Colonic mucosa (tissue), 4 donors: ENCODE measurements around the gene HELB. TPM values are rescaled to one million over a fixed set of nuclear protein-coding genes. Genes with fewer than 3 reads are reported as not detected.

Source experiments
- DNase-seq: peaks from one replicate; pipeline ENCODE4 v3.0.0-alpha.2; 2020
- H3K27ac ChIP-seq: fragments of 200-600 bp; one replicate; pipeline ENCODE4 v1.8.0; 2021
- H3K27me3 ChIP-seq: fragments of 200-600 bp; one replicate; pipeline ENCODE4 v1.8.0; 2021
- H3K36me3 ChIP-seq: fragments of 200-600 bp; one replicate; pipeline ENCODE4 v1.8.0; 2021
- H3K4me1 ChIP-seq: fragments of 200-600 bp; one replicate; pipeline ENCODE4 v1.8.0; 2021; ENCODE audit warnings: mild to moderate bottlenecking
- H3K4me3 ChIP-seq: fragments of 200-600 bp; one replicate; pipeline ENCODE4 v1.8.0; 2021
- H3K9ac ChIP-seq, 2 donors: one replicate each; pipeline ENCODE4 v1.7.0; 2013; ENCODE audit warnings: control low read depth in 2 of 2, low read depth in 2 of 2, low read length in 2 of 2
- H3K9me3 ChIP-seq: fragments of 200-600 bp; one replicate; pipeline ENCODE4 v1.8.0; 2021
- intact Hi-C: fragments of 100-400 bp; cut with DNase I; formaldehyde crosslinking; loops from one replicate; pipeline ENCODE4 v1.14.1; 2022
- total RNA-seq, 2 donors: library from RNA; stranded (reverse); fragmentation: NEBNext Ultra II Directional in 1 of 2; extraction: Animal tissue kit (Norgen Biotek cat#: 25700) in 1 of 2; gene quantifications; one replicate each; pipeline ENCODE4 v1.2.1, GENCODE V29; 2021
- TF ChIP-seq, protein P1 (sequence below): fragments of 200-600 bp; IDR thresholded peaks from one replicate; pipeline ENCODE4 v1.8.0; 2022; ENCODE audit warnings: antibody characterized with exemption, mild to moderate bottlenecking
- donor health status: healthy.
- donor health status: DM: no; HTN: no; CAD: no.
- donor health status: DM: no; HTN: no; CAD: no.

HELB gene
- total RNA-seq, 2 donors from 2014 or later = 4.5 to 5.2 TPM

DNA sequence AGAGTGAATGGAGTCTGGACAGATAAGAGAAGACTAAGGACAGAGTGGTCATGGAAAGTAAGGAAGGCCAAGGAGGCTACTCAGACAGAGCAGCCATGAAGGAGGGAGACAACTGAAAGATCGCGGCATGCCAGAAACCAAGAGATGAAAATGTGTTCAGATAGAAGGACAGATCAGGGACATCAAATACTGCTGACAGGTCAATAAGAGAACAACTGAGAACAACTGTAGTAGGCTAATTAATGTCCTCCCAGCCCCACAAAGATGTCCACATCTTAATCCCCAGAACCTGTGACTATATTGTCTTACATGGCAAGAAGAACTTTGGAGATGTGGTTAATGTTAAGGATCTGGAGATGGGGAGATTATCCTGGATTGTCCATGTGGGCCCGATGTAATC lies 15.0 kb upstream of the HELB start:
- TF ChIP-seq, protein P1, sequence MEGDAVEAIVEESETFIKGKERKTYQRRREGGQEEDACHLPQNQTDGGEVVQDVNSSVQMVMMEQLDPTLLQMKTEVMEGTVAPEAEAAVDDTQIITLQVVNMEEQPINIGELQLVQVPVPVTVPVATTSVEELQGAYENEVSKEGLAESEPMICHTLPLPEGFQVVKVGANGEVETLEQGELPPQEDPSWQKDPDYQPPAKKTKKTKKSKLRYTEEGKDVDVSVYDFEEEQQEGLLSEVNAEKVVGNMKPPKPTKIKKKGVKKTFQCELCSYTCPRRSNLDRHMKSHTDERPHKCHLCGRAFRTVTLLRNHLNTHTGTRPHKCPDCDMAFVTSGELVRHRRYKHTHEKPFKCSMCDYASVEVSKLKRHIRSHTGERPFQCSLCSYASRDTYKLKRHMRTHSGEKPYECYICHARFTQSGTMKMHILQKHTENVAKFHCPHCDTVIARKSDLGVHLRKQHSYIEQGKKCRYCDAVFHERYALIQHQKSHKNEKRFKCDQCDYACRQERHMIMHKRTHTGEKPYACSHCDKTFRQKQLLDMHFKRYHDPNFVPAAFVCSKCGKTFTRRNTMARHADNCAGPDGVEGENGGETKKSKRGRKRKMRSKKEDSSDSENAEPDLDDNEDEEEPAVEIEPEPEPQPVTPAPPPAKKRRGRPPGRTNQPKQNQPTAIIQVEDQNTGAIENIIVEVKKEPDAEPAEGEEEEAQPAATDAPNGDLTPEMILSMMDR = no peak
- no peak overlapping the region for H3K9ac ChIP-seq
- DNase-seq = no peak
- no peaks in the 10 kb centered on the region for H3K9me3 ChIP-seq
- H3K4me3 ChIP-seq = no peak overlapping the region
- H3K27ac ChIP-seq = no peak overlapping the region
- intact Hi-C loops = no loop called here
- H3K27me3 ChIP-seq = no peaks in the 10 kb centered on the region
- H3K4me1 ChIP-seq = no peaks in the 10 kb centered on the region
- no peaks in the 10 kb centered on the region for H3K36me3 ChIP-seq

DNA sequence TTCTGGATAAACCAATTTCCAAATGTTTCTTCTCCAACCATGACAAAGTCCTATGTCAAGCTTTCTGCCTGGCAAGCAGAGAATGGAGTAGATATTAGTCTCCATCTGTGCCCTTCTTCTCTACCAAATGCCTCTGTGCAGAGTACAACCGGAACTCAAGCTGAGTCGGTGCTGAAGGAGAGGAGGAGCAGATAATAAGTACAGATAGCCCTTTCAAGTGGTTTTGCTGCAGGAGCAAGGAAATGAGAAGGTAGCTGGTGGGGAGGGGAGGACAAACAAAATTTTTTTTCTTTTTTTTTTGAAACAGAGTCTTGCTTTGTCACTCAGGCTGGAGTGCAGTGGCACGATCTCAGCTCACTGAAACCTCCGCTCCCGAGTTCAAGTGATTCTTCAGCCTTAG lies 14.2 kb upstream of the HELB start:
- TF ChIP-seq, protein P1 = no peak
- H3K9ac ChIP-seq = no peak overlapping the region
- no peaks in the 10 kb centered on the region for H3K9me3 ChIP-seq
- H3K27me3 ChIP-seq = no peaks in the 10 kb centered on the region
- no peak overlapping the region for H3K27ac ChIP-seq
- intact Hi-C loops = no loop called here
- no peak overlapping the region for H3K4me3 ChIP-seq
- no peaks in the 10 kb centered on the region for H3K4me1 ChIP-seq
- H3K36me3 ChIP-seq = no peaks in the 10 kb centered on the region
- DNase-seq = no peak

DNA sequence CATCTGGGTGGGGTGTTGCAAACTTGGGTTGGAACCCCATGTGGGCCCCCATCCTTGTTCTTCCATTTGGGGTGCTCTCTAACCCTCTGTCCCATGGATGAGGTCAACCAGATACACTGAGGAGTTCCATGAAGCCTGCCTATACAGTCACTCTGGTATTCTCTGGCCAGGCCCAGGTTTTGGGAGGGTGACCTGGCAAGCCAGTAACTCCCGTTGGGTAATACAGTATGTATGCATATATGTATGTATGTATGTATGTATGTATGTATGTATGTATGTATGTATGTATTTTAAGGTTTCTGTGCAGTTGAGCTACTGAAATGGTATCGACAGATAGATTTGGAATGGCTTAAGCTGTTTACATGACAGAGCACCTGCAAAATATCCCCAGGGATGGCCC lies 12.8 kb upstream of the HELB start:
- Histone ChIP-seq H3K4me3 (no peak overlapping the region), H3K27me3 (no peaks in the 10 kb centered on the region), H3K9ac (no peak overlapping the region), H3K9me3 (no peaks in the 10 kb centered on the region), H3K4me1 (no peaks in the 10 kb centered on the region), H3K36me3 (no peaks in the 10 kb centered on the region), H3K27ac (no peak overlapping the region)
- TF ChIP-seq, protein P1 = no peak
- intact Hi-C loops = no loop called here
- DNase-seq = no peak

DNA sequence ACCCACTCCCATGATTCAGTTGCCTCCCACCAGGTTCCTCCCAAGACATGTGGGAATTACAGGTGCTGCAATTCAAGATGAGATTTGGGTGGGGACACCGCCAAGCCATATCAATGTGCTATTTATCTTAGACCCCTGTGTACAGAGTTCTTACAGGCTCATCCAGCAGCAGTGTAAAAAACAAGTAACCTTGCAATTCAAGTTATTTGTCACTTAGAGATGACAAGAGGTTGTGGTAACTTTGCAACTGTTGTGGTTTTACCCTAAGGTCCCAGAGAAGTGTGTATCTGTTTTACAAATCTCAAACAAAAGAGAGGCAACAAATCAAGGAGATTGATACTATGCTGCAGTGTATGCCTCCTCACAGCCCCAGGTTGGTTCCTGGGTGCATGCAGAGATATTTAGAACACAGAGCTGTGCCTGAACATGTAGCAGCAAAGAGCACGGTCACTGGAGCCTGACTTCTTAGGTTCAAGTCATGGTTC lies 11.5 kb upstream of the HELB start:
- intact Hi-C loops = no loop called here
- no peak for DNase-seq

DNA sequence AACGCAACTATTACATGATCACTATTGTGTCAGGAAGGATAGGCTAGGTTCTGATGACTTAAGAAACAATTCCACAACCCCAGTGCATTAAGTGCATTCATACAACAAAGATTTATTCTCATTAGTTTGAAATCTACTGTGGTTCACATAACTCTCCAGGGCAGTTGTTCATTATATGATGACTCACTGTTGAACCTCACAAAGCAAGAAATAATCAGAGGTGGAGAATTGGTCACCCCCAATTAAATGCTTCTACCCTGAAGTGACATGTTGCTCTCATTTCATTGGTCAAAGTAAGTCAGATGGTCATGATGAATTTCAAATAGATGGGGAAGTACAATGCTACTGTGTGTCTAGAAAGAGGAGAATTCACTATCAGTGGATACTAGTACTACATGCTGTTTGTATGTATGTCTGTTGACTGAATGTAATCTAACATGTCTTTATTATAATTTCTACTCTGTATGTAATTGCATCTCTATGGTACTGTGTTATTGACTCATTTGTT lies 6.1 kb upstream of the HELB start:
- Histone ChIP-seq H3K9ac (no peak overlapping the region), H3K27ac (no peak overlapping the region)
- intact Hi-C loops = no loop called here

More for the DNA sequence above, 11.5 kb upstream of the HELB start:
- Histone ChIP-seq H3K27me3 (no peaks in the 10 kb centered on the region), H3K27ac (no peak overlapping the region), H3K9ac (no peak overlapping the region), H3K36me3 (no peaks in the 10 kb centered on the region), H3K9me3 (no peaks in the 10 kb centered on the region), H3K4me3 (no peak overlapping the region), H3K4me1 (no peaks in the 10 kb centered on the region)
- TF ChIP-seq, protein P1 = no peak

More for the DNA sequence above, 6.1 kb upstream of the HELB start:
- Histone ChIP-seq H3K27me3 (no peaks in the 10 kb centered on the region), H3K9me3 (no peaks in the 10 kb centered on the region), H3K4me3 (no peak overlapping the region), H3K4me1 (no peaks in the 10 kb centered on the region), H3K36me3 (no peaks in the 10 kb centered on the region)
- TF ChIP-seq, protein P1 = no peak
- DNase-seq = no peak
